Neuronal stem cell (in vitro differentiated cells): ENCODE data around the gene DPPA5.

Experiments
- DNase-seq: peaks from one replicate; pipeline ENCODE4 v3.0.0-alpha.2; 2013; ENCODE audit warnings: low spot score
- H2AFZ ChIP-seq: one replicate; pipeline ENCODE4 v1.6.1; 2013; ENCODE audit warnings: mild to moderate bottlenecking, low read length, inconsistent platforms
- H2AK5ac ChIP-seq: 2 replicates; pipeline ENCODE4 v1.6.1; 2013; ENCODE audit warnings: low read depth, mild to moderate bottlenecking, inconsistent platforms, low read length, moderate library complexity, mixed read lengths
- H2BK120ac ChIP-seq: 2 replicates; pipeline ENCODE4 v1.6.1; 2013; ENCODE audit warnings: low read depth, mild to moderate bottlenecking, inconsistent platforms, low read length, moderate library complexity, mixed read lengths
- H2BK12ac ChIP-seq: one replicate; pipeline ENCODE4 v1.6.1; 2013; ENCODE audit warnings: low read length, inconsistent platforms
- H2BK15ac ChIP-seq: 2 replicates; pipeline ENCODE4 v1.6.1; 2013; ENCODE audit warnings: mild to moderate bottlenecking, low read length, inconsistent platforms, mixed read lengths
- H2BK5ac ChIP-seq: one replicate; pipeline ENCODE4 v1.6.1; 2013; ENCODE audit warnings: inconsistent platforms, mild to moderate bottlenecking, low read length, moderate library complexity
- H3K14ac ChIP-seq: one replicate; pipeline ENCODE4 v1.6.1; 2013; ENCODE audit warnings: low read length, inconsistent platforms
- H3K18ac ChIP-seq: 2 replicates; pipeline ENCODE4 v1.6.1; 2013; ENCODE audit warnings: low read length, inconsistent platforms
- H3K23ac ChIP-seq: 2 replicates; pipeline ENCODE4 v1.6.1; 2013; ENCODE audit warnings: low read depth, mild to moderate bottlenecking, mixed read lengths, low read length, inconsistent platforms; ENCODE audit not compliant: poor library complexity
- H3K27ac ChIP-seq: replicated peaks from 3 replicates; pipeline ENCODE4 v1.5.1; 2013; ENCODE audit warnings: low read length, inconsistent platforms
- H3K27me3 ChIP-seq, 3 experiments: 2 replicates each; pipeline ENCODE4 v1.6.1; 2013; ENCODE audit warnings: low read length in 3 of 3, mild to moderate bottlenecking in 2 of 3, inconsistent platforms in 1 of 3, low read depth in 1 of 3, mixed read lengths in 1 of 3, moderate library complexity in 1 of 3; ENCODE audit not compliant: control insufficient read depth in 3 of 3, insufficient read depth in 3 of 3
- H3K36me3 ChIP-seq, 2 donors: replicated peaks in 1 of 2; 2 replicates each; pipeline ENCODE4 v1.6.1; 2013; ENCODE audit warnings: low read length in 2 of 2; ENCODE audit not compliant: control insufficient read depth in 2 of 2, insufficient read depth in 2 of 2
- H3K4ac ChIP-seq: 2 replicates; pipeline ENCODE4 v1.6.1; 2013; ENCODE audit warnings: inconsistent platforms, mild to moderate bottlenecking, low read length, moderate library complexity
- H3K4me1 ChIP-seq, 2 donors: 1 replicate in 1 of 2; 2 replicates in 1 of 2; pipeline ENCODE4 v1.6.1; 2013; ENCODE audit warnings: low read length in 2 of 2, low read depth in 1 of 2; ENCODE audit not compliant: control insufficient read depth in 2 of 2, insufficient read depth in 1 of 2
- H3K4me2 ChIP-seq: one replicate; pipeline ENCODE4 v1.6.1; 2013; ENCODE audit warnings: mild to moderate bottlenecking, low read length, inconsistent platforms; ENCODE audit not compliant: insufficient read depth, poor library complexity, severe bottlenecking
- H3K4me3 ChIP-seq, 2 donors: 2 replicates each; pipeline ENCODE4 v1.5.1; 2013; ENCODE audit warnings: low read length in 2 of 2, mild to moderate bottlenecking in 2 of 2, inconsistent platforms in 1 of 2, moderate library complexity in 1 of 2
- H3K79me1 ChIP-seq: one replicate; pipeline ENCODE4 v1.6.1; 2013; ENCODE audit warnings: low read depth, mild to moderate bottlenecking, inconsistent platforms, low read length, moderate library complexity
- H3K9ac ChIP-seq: one replicate; pipeline ENCODE4 v1.6.1; 2013; ENCODE audit warnings: mild to moderate bottlenecking, low read depth, low read length, inconsistent platforms; ENCODE audit not compliant: poor library complexity
- H3K9me3 ChIP-seq, 2 donors: replicated peaks in 1 of 2; 2 replicates each; pipeline versions ENCODE3 to v1.6.1; 2013; ENCODE audit warnings: low read length in 2 of 2, mild to moderate bottlenecking in 2 of 2, inconsistent platforms in 1 of 2, low read depth in 1 of 2, mixed read lengths in 1 of 2, moderate library complexity in 1 of 2; ENCODE audit not compliant: control insufficient read depth in 2 of 2, insufficient read depth in 1 of 2
- H4K8ac ChIP-seq: one replicate; pipeline ENCODE4 v1.6.1; 2013; ENCODE audit warnings: low read depth, mild to moderate bottlenecking, inconsistent platforms, low read length, moderate library complexity
- H4K91ac ChIP-seq: one replicate; pipeline ENCODE4 v1.6.1; 2013; ENCODE audit warnings: low read length, low read depth, mild to moderate bottlenecking, inconsistent platforms; ENCODE audit not compliant: poor library complexity
- WGBS, 2 donors: extraction: QIAGEN DNeasy Blood & Tissue Kit; methylation state at CpG; one replicate each; pipeline ENCODE4 v1.1.7; 2013; ENCODE audit warnings: missing lambda C conversion rate in 2 of 2, mixed read lengths in 1 of 2; ENCODE audit not compliant: insufficient read length in 2 of 2, insufficient replicate concordance in 1 of 2; ENCODE audit errors: extremely low coverage in 2 of 2; 5-methylcytosine and 5-hydroxymethylcytosine counted together

Gene DPPA5

DNA sequence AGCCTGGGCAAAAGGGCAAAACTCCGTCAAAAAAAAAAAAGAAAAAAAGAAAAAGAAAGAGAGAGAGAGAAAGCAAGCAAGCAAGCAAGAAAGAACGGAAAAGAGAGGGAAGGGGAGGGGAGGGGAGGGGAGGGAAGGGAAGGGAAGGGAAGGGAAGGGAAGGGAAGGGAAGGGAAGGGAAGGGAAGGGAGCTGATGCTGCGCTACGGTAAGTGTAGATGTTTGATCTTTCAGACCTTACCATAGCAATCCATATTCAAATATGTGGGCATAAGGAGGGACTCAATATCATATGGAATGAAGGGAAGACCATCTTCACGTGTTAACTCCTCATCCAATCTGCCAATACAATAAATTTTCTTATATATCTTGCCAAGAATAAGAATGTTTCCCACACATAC is 11.9 kb downstream of the DPPA5 start:
- Histone ChIP-seq H3K14ac (no peak overlapping the region), H3K79me1 (no peaks in the 10 kb centered on the region), H3K4me2 (no peak overlapping the region), H4K8ac (no peak overlapping the region), H3K23ac (no peak overlapping the region), H2BK120ac (no peak overlapping the region), H3K27me3 (no peaks in the 10 kb centered on the region), H2BK15ac (no peak overlapping the region), H2BK12ac (no peak overlapping the region), H3K36me3 (no peaks in the 10 kb centered on the region), H3K18ac (no peak overlapping the region), H3K4me1 (no peaks in the 10 kb centered on the region), H3K4me3 (no peak overlapping the region), H3K4ac (no peak overlapping the region), H2AK5ac (no peak overlapping the region), H2BK5ac (no peak overlapping the region), H3K9me3 (no peaks in the 10 kb centered on the region), H2AFZ (no peak overlapping the region), H3K27ac (no peak overlapping the region), H3K9ac (no peak overlapping the region), H4K91ac (no peak overlapping the region)
- no CpG with 5 or more reads among the region's 5 CpGs for WGBS, 2 donors
- DNase-seq: no peak

DNA sequence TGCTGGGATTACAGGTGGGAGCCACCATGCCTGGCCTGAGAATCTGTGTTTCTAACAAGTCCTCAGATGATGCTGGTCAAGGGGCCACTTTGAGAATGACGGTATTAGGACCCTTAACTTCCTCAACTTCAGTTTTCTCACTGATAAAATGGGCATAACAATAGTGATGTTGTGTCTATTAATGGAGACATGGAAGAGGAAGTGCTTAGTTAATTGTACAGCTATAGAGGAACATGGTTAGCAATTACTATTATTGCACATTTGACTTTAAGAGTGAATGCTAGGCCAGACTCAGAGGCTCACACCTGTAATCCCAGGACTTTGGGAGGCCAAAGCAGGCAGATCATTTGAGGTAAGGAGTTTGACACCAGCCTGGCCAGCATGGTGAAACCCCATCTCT is 12.7 kb downstream of the DPPA5 start:
- H3K79me1 ChIP-seq: no peaks in the 10 kb centered on the region
- no peak overlapping the region for H3K4ac ChIP-seq
- H3K9ac ChIP-seq: no peak overlapping the region
- H2AK5ac ChIP-seq: no peak overlapping the region
- H3K9me3 ChIP-seq: no peaks in the 10 kb centered on the region
- no peak overlapping the region for H3K23ac ChIP-seq
- H2BK12ac ChIP-seq: no peak overlapping the region
- no peak overlapping the region for H3K4me3 ChIP-seq
- H3K18ac ChIP-seq: no peak overlapping the region
- no peak overlapping the region for H2BK5ac ChIP-seq
- no CpG with 5 or more reads among the region's 1 CpG for WGBS, 2 donors
- H4K8ac ChIP-seq: no peak overlapping the region
- no peaks in the 10 kb centered on the region for H3K36me3 ChIP-seq
- no peak overlapping the region for H3K27ac ChIP-seq
- no peak overlapping the region for H2BK120ac ChIP-seq
- H3K4me1 ChIP-seq: no peaks in the 10 kb centered on the region
- H3K27me3 ChIP-seq: no peaks in the 10 kb centered on the region
- H3K4me2 ChIP-seq: no peak overlapping the region
- H2AFZ ChIP-seq: no peak overlapping the region
- no peak overlapping the region for H4K91ac ChIP-seq
- no peak for DNase-seq
- no peak overlapping the region for H2BK15ac ChIP-seq
- no peak overlapping the region for H3K14ac ChIP-seq

DNA sequence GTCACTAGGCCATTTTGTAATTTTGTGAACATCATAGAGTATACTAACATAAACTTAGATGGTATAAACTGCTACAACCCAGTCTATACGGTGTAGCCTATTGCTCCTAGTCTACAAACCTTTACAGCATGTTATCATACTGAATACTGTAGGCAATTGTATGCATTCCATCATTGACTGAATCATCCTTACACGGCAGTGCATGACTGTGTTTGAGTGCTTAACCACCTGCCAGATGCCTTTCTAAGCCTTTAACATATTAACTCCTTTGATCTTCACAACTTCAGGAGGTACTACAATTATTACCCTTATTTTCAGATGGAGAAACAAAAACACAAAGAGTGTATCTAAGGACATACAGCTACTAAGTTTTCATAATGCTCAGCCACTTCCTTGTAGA is 14.0 kb downstream of the DPPA5 start:
- no peak overlapping the region for H3K4ac ChIP-seq
- no peak overlapping the region for H3K18ac ChIP-seq
- H3K9ac ChIP-seq: no peak overlapping the region
- no peak overlapping the region for H2AFZ ChIP-seq
- H3K9me3 ChIP-seq: no peaks in the 10 kb centered on the region
- no peak overlapping the region for H2BK15ac ChIP-seq
- H3K27ac ChIP-seq: no peak overlapping the region
- H3K4me3 ChIP-seq: no peak overlapping the region
- no peak overlapping the region for H3K23ac ChIP-seq
- DNase-seq: no peak
- no peaks in the 10 kb centered on the region for H3K36me3 ChIP-seq
- H4K8ac ChIP-seq: no peak overlapping the region
- H3K79me1 ChIP-seq: no peaks in the 10 kb centered on the region
- H2BK5ac ChIP-seq: no peak overlapping the region
- no peak overlapping the region for H2BK120ac ChIP-seq
- no peak overlapping the region for H4K91ac ChIP-seq
- H3K27me3 ChIP-seq: no peaks in the 10 kb centered on the region
- H3K4me2 ChIP-seq: no peak overlapping the region
- no peak overlapping the region for H2AK5ac ChIP-seq
- no peaks in the 10 kb centered on the region for H3K4me1 ChIP-seq
- no peak overlapping the region for H3K14ac ChIP-seq
- WGBS, 2 donors: no CpG with 5 or more reads among the region's 2 CpGs
- no peak overlapping the region for H2BK12ac ChIP-seq

DNA sequence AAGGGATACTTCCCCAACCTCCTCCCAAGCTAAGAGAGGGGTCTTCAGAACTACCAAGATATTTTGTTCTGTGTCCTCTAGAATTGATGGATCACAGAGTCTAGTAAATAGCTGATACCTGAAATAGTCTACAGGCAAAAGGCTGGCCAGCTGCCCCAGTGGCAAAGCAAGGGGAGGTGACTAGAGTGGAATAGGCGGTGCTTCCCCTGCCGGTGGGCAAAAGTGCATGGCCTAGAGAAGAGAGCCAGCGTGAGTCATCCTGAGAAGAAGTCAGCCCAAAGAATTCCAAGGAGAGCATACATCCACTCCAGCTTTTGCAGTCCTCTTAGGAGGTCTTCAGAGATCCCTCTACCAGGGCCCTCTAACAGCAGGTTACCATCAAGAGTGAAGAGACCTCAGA is 14.7 kb downstream of the DPPA5 start:
- H3K18ac ChIP-seq: no peak overlapping the region
- no CpG with 5 or more reads among the region's 3 CpGs for WGBS, 2 donors

More for the DNA sequence above, 14.7 kb downstream of the DPPA5 start:
- H3K4me2 ChIP-seq: no peak overlapping the region
- no peak overlapping the region for H2AK5ac ChIP-seq
- no peaks in the 10 kb centered on the region for H3K36me3 ChIP-seq
- no peak overlapping the region for H3K23ac ChIP-seq
- no peak overlapping the region for H4K8ac ChIP-seq
- no peak for DNase-seq
- no peak overlapping the region for H3K4me3 ChIP-seq
- no peak overlapping the region for H3K27ac ChIP-seq
- H3K9me3 ChIP-seq: no peaks in the 10 kb centered on the region
- H4K91ac ChIP-seq: no peak overlapping the region
- no peaks in the 10 kb centered on the region for H3K27me3 ChIP-seq
- no peak overlapping the region for H2BK120ac ChIP-seq
- no peak overlapping the region for H3K4ac ChIP-seq
- H2BK5ac ChIP-seq: no peak overlapping the region
- H3K14ac ChIP-seq: no peak overlapping the region
- H2BK12ac ChIP-seq: no peak overlapping the region
- no peak overlapping the region for H3K9ac ChIP-seq
- no peak overlapping the region for H2AFZ ChIP-seq
- H3K4me1 ChIP-seq: no peaks in the 10 kb centered on the region
- H2BK15ac ChIP-seq: no peak overlapping the region
- no peaks in the 10 kb centered on the region for H3K79me1 ChIP-seq
